ENCODE data around the gene IFIT2.

- no peak for TF ChIP-seq CTCF (IDR thresholded peaks at IDR 0.05)
- TF ChIP-seq POLR2A (IDR thresholded peaks at IDR 0.05): no peak
Observed at GRCh38 chr10:89263091-89263490, 38.8 kb upstream of the IFIT2 start.
